Mesendoderm (in vitro differentiated cells): Measurements from ENCODE around the gene RNF220.
A peak's percentile ranks its signal among the peaks of the same experiment; 100 is the strongest.

Experiments
- DNase-seq: peaks from one replicate; pipeline ENCODE4 v3.0.0; 2013
- H2AK5ac ChIP-seq: 2 replicates; pipeline ENCODE4 v1.6.1; 2013; ENCODE audit warnings: low read length, inconsistent platforms
- H2BK120ac ChIP-seq: 2 replicates; pipeline ENCODE4 v1.6.1; 2013; ENCODE audit warnings: low read depth, mild to moderate bottlenecking, low read length, moderate library complexity, mixed read lengths
- H2BK15ac ChIP-seq: replicated peaks from 2 replicates; pipeline ENCODE4 v1.6.1; 2013; ENCODE audit warnings: low read depth, mild to moderate bottlenecking, moderate library complexity
- H2BK5ac ChIP-seq: 2 replicates; pipeline ENCODE4 v1.6.1; 2013; ENCODE audit warnings: low read length, inconsistent platforms
- H3K18ac ChIP-seq: 2 replicates; pipeline ENCODE4 v1.6.1; 2013; ENCODE audit warnings: mild to moderate bottlenecking, low read length, mixed read lengths
- H3K23ac ChIP-seq: one replicate; pipeline ENCODE4 v1.6.1; 2013; ENCODE audit warnings: low read length
- H3K27ac ChIP-seq: 2 replicates; pipeline ENCODE4 v1.5.1; 2013; ENCODE audit warnings: low read depth, mild to moderate bottlenecking, inconsistent platforms, low read length, moderate library complexity
- H3K27me3 ChIP-seq: 2 replicates; pipeline ENCODE4 v1.6.1; 2013; ENCODE audit warnings: low read length, control low read depth, mild to moderate bottlenecking, inconsistent platforms; ENCODE audit not compliant: insufficient read depth, poor library complexity
- H3K36me3 ChIP-seq: 2 replicates; pipeline ENCODE4 v1.6.1; 2013; ENCODE audit warnings: low read length, inconsistent platforms; ENCODE audit not compliant: control insufficient read depth, insufficient read depth
- H3K4ac ChIP-seq: one replicate; pipeline ENCODE4 v1.6.1; 2013; ENCODE audit warnings: low read depth, mild to moderate bottlenecking, low read length, moderate library complexity
- H3K4me1 ChIP-seq: 2 replicates; pipeline ENCODE4 v1.6.1; 2013; ENCODE audit warnings: low read depth, low read length, inconsistent platforms; ENCODE audit not compliant: control insufficient read depth
- H3K4me2 ChIP-seq: 2 replicates; pipeline ENCODE4 v1.6.1; 2013; ENCODE audit warnings: low read length
- H3K4me3 ChIP-seq: 2 replicates; pipeline ENCODE4 v1.5.1; 2013; ENCODE audit warnings: mild to moderate bottlenecking, low read length
- H3K56ac ChIP-seq: one replicate; pipeline ENCODE4 v1.6.1; 2013; ENCODE audit warnings: low read length
- H3K79me1 ChIP-seq: 2 replicates; pipeline ENCODE4 v1.6.1; 2013; ENCODE audit warnings: low read length, inconsistent platforms
- H3K79me2 ChIP-seq: 2 replicates; pipeline ENCODE4 v1.6.1; 2013; ENCODE audit warnings: mild to moderate bottlenecking, low read length; ENCODE audit not compliant: control insufficient read depth, insufficient read depth
- H3K9ac ChIP-seq: 2 replicates; pipeline ENCODE4 v1.6.1; 2013; ENCODE audit warnings: low read length, inconsistent platforms
- H4K5ac ChIP-seq: one replicate; pipeline ENCODE4 v1.6.1; 2013; ENCODE audit warnings: low read length
- H4K8ac ChIP-seq: one replicate; pipeline ENCODE4 v1.6.1; 2013; ENCODE audit warnings: low read depth, mild to moderate bottlenecking, control low read depth, low read length, moderate library complexity
- WGBS: extraction: QIAGEN DNeasy Blood & Tissue Kit; methylation state at CpG from one replicate; pipeline ENCODE4 v1.1.7; 2013; ENCODE audit warnings: low lambda C conversion rate, missing lambda C conversion rate; ENCODE audit not compliant: insufficient coverage; ENCODE audit errors: extremely low coverage; 5-methylcytosine and 5-hydroxymethylcytosine counted together

RNF220 gene

GRCh38 chr1:44588551-44589210 lies 183.6 kb downstream of the RNF220 start:
- Histone ChIP-seq H3K36me3 (no peaks in the 10 kb centered on the region), H3K79me1 (no peaks in the 10 kb centered on the region), H3K23ac (no peak overlapping the region), H2BK15ac (no peak overlapping the region), H3K56ac (no peak overlapping the region), H2BK120ac (no peak overlapping the region), H3K4me1 (no peaks in the 10 kb centered on the region), H3K4ac (no peak overlapping the region), H3K27me3 (no peaks in the 10 kb centered on the region), H2AK5ac (no peak overlapping the region), H4K5ac (no peak overlapping the region), H3K9ac (no peak overlapping the region), H3K79me2 (no peaks in the 10 kb centered on the region), H3K27ac (no peak overlapping the region), H2BK5ac (no peak overlapping the region), H3K4me2 (no peak overlapping the region), H4K8ac (no peak overlapping the region), H3K18ac (no peak overlapping the region), H3K4me3 (no peak overlapping the region)
- no CpG with 5 or more reads among the region's 3 CpGs for WGBS
- no peak for DNase-seq

GRCh38 chr1:44590475-44590874 lies 185.4 kb downstream of the RNF220 start:
- no peak overlapping the region for H4K8ac ChIP-seq

GRCh38 chr1:44591381-44591780 lies 186.3 kb downstream of the RNF220 start:
- H2BK120ac ChIP-seq, result no peak overlapping the region
- no peak overlapping the region for H3K18ac ChIP-seq
- no peaks in the 10 kb centered on the region for H3K36me3 ChIP-seq
- no CpG with 5 or more reads among the region's 5 CpGs for WGBS
- no peaks in the 10 kb centered on the region for H3K27me3 ChIP-seq
- H3K4ac ChIP-seq, result no peak overlapping the region
- no peak overlapping the region for H3K23ac ChIP-seq
- no peak overlapping the region for H3K56ac ChIP-seq
- H4K5ac ChIP-seq, result no peak overlapping the region
- no peaks in the 10 kb centered on the region for H3K4me1 ChIP-seq
- DNase-seq, result no peak
- no peak overlapping the region for H3K27ac ChIP-seq
- H4K8ac ChIP-seq, result no peak overlapping the region
- no peak overlapping the region for H3K9ac ChIP-seq
- no peak overlapping the region for H3K4me3 ChIP-seq
- no peak overlapping the region for H2BK15ac ChIP-seq
- peak overlapping the region; percentile 23 for H2AK5ac ChIP-seq
- H3K79me1 ChIP-seq, result no peaks in the 10 kb centered on the region
- no peak overlapping the region for H3K4me2 ChIP-seq
- H3K79me2 ChIP-seq, result no peaks in the 10 kb centered on the region
- no peak overlapping the region for H2BK5ac ChIP-seq

More at GRCh38 chr1:44590475-44590874, 185.4 kb downstream of the RNF220 start:
- no peak overlapping the region for H3K56ac ChIP-seq
- H3K4me3 ChIP-seq, result no peak overlapping the region
- H2BK5ac ChIP-seq, result no peak overlapping the region
- no peak overlapping the region for H3K18ac ChIP-seq
- H3K4me2 ChIP-seq, result no peak overlapping the region
- no peaks in the 10 kb centered on the region for H3K36me3 ChIP-seq
- H3K79me1 ChIP-seq, result no peaks in the 10 kb centered on the region
- no peak for DNase-seq
- WGBS, result no CpG with 5 or more reads among the region's 4 CpGs
- H3K4me1 ChIP-seq, result no peaks in the 10 kb centered on the region
- H3K9ac ChIP-seq, result no peak overlapping the region
- H3K27ac ChIP-seq, result no peak overlapping the region
- no peaks in the 10 kb centered on the region for H3K79me2 ChIP-seq
- H2BK15ac ChIP-seq, result no peak overlapping the region
- no peak overlapping the region for H3K23ac ChIP-seq
- H3K27me3 ChIP-seq, result no peaks in the 10 kb centered on the region
- H2AK5ac ChIP-seq, result no peak overlapping the region
- no peak overlapping the region for H4K5ac ChIP-seq
- no peak overlapping the region for H2BK120ac ChIP-seq
- H3K4ac ChIP-seq, result no peak overlapping the region

- Histone ChIP-seq H3K4me1 (no peaks in the 10 kb centered on the region), H3K4me3 (no peak overlapping the region), H2AK5ac (no peak overlapping the region), H3K4me2 (no peak overlapping the region), H3K4ac (no peak overlapping the region), H2BK120ac (no peak overlapping the region), H3K27me3 (no peaks in the 10 kb centered on the region), H4K8ac (no peak overlapping the region), H2BK5ac (no peak overlapping the region), H3K56ac (no peak overlapping the region), H2BK15ac (no peak overlapping the region), H3K9ac (no peak overlapping the region), H3K79me1 (no peaks in the 10 kb centered on the region), H3K18ac (no peak overlapping the region), H3K27ac (no peak overlapping the region), H3K36me3 (no peaks in the 10 kb centered on the region), H3K79me2 (no peaks in the 10 kb centered on the region), H3K23ac (no peak overlapping the region), H4K5ac (no peak overlapping the region)
- no CpG with 5 or more reads among the region's 12 CpGs for WGBS
- DNase-seq, result peak; percentile 26
Observed at GRCh38 chr1:44592208-44593145, 187.4 kb downstream of the RNF220 start.

GRCh38 chr1:44594353-44594752 lies 189.3 kb downstream of the RNF220 start:
- Histone ChIP-seq H2BK5ac (no peak overlapping the region), H2BK120ac (no peak overlapping the region), H3K23ac (no peak overlapping the region), H3K18ac (no peak overlapping the region), H3K4ac (no peak overlapping the region), H3K79me2 (no peaks in the 10 kb centered on the region), H4K5ac (no peak overlapping the region), H3K56ac (no peak overlapping the region), H4K8ac (no peak overlapping the region), H2BK15ac (no peak overlapping the region), H3K79me1 (no peaks in the 10 kb centered on the region), H3K9ac (no peak overlapping the region), H3K27ac (no peak overlapping the region), H2AK5ac (no peak overlapping the region), H3K4me1 (no peaks in the 10 kb centered on the region), H3K4me2 (no peak overlapping the region), H3K36me3 (no peaks in the 10 kb centered on the region), H3K4me3 (no peak overlapping the region), H3K27me3 (no peaks in the 10 kb centered on the region)
- DNase-seq, result no peak
- WGBS, result no CpG with 5 or more reads among the region's 6 CpGs
